ENCODE measurements around the gene HNMT. TPM values are rescaled to one million over a fixed set of nuclear protein-coding genes. Genes with fewer than 3 reads are reported as not detected.

Gene HNMT
- total and polyA plus RNA-seq, 7 donors, result 29.9 to 124 (median 59.2) TPM

- TF ChIP-seq EP300 (IDR thresholded peaks at IDR 0.05), result no peak
- no peak for TF ChIP-seq POLR2A (IDR thresholded peaks at IDR 0.05)
- TF ChIP-seq, protein P1, sequence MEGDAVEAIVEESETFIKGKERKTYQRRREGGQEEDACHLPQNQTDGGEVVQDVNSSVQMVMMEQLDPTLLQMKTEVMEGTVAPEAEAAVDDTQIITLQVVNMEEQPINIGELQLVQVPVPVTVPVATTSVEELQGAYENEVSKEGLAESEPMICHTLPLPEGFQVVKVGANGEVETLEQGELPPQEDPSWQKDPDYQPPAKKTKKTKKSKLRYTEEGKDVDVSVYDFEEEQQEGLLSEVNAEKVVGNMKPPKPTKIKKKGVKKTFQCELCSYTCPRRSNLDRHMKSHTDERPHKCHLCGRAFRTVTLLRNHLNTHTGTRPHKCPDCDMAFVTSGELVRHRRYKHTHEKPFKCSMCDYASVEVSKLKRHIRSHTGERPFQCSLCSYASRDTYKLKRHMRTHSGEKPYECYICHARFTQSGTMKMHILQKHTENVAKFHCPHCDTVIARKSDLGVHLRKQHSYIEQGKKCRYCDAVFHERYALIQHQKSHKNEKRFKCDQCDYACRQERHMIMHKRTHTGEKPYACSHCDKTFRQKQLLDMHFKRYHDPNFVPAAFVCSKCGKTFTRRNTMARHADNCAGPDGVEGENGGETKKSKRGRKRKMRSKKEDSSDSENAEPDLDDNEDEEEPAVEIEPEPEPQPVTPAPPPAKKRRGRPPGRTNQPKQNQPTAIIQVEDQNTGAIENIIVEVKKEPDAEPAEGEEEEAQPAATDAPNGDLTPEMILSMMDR (IDR thresholded peaks at IDR 0.05), result no peak
- no peak for TF ChIP-seq POLR2AphosphoS5 (IDR thresholded peaks at IDR 0.05)
- H3K27ac ChIP-seq, result no peak overlapping the region
- H3K9me3 ChIP-seq, result no peaks in the 10 kb centered on the region
- 79 to 83% methylated on average over 1 of the region's 1 CpG for WGBS, 2 donors
- H3K4me3 ChIP-seq, result no peak overlapping the region
- no peaks in the 10 kb centered on the region for H3K4me1 ChIP-seq
- DNase-seq, result no peak
- peaks cover 0 to 46% (median 3%) of the 10 kb centered on the region in 4 donors for H3K36me3 ChIP-seq
- no peaks in the 10 kb centered on the region for H3K27me3 ChIP-seq
- intact Hi-C loops (cut with DNase I), result no loop called here
Observed at GRCh38 chr2:138003411-138003810, 39.1 kb downstream of the HNMT start.

- intact Hi-C loops (cut with DNase I), result no loop called here
- no peak for TF ChIP-seq POLR2A (IDR thresholded peaks at IDR 0.05)
- WGBS, 2 donors, result 93% methylated on average over 2 of the region's 2 CpGs
- H3K9me3 ChIP-seq, result no peaks in the 10 kb centered on the region
- H3K4me3 ChIP-seq, result no peak overlapping the region
- peaks cover 0 to 56% (median 1%) of the 10 kb centered on the region in 4 donors for H3K36me3 ChIP-seq
- no peak overlapping the region for H3K27ac ChIP-seq
- no peaks in the 10 kb centered on the region for H3K27me3 ChIP-seq
- H3K4me1 ChIP-seq, result no peaks in the 10 kb centered on the region
- no peak for DNase-seq
Observed at GRCh38 chr2:138007431-138007830, 43.2 kb downstream of the HNMT start.

- WGBS, 2 donors, result 87 to 88% methylated on average over 1 of the region's 1 CpG
- H3K4me1 ChIP-seq, result no peaks in the 10 kb centered on the region
- intact Hi-C loops (cut with DNase I), result no loop called here
- H3K36me3 ChIP-seq, result peaks cover 0 to 47% (median 0%) of the 10 kb centered on the region in 4 donors
- H3K27ac ChIP-seq, result no peak overlapping the region
- no peak overlapping the region for H3K4me3 ChIP-seq
- no peaks in the 10 kb centered on the region for H3K27me3 ChIP-seq
- H3K9me3 ChIP-seq, result no peaks in the 10 kb centered on the region
- no peak for DNase-seq
- TF ChIP-seq EP300 (IDR thresholded peaks at IDR 0.05) (no peak), POLR2A (IDR thresholded peaks at IDR 0.05) (no peak), POLR2AphosphoS5 (IDR thresholded peaks at IDR 0.05) (no peak)
- TF ChIP-seq, protein P1 (IDR thresholded peaks at IDR 0.05), result no peak
Observed at GRCh38 chr2:138009622-138010021, 45.3 kb downstream of the HNMT start.

GRCh38 chr2:138010890-138011289, 46.6 kb downstream of the HNMT start:
- intact Hi-C loops (cut with DNase I), result no loop called here
- Histone ChIP-seq H3K4me3 (no peak overlapping the region), H3K27me3 (no peaks in the 10 kb centered on the region), H3K27ac (no peak overlapping the region), H3K4me1 (no peaks in the 10 kb centered on the region), H3K9me3 (no peaks in the 10 kb centered on the region), H3K36me3 (peaks cover 0 to 38% (median 0%) of the 10 kb centered on the region in 4 donors)
- TF ChIP-seq, protein P1 (IDR thresholded peaks at IDR 0.05), result no peak
- TF ChIP-seq POLR2AphosphoS5 (IDR thresholded peaks at IDR 0.05), result no peak
- no peak for TF ChIP-seq POLR2A (IDR thresholded peaks at IDR 0.05)
- TF ChIP-seq EP300 (IDR thresholded peaks at IDR 0.05), result no peak
- DNase-seq, result no peak
- WGBS, 2 donors, result 89 to 94% methylated on average over 4 of the region's 4 CpGs

DNA sequence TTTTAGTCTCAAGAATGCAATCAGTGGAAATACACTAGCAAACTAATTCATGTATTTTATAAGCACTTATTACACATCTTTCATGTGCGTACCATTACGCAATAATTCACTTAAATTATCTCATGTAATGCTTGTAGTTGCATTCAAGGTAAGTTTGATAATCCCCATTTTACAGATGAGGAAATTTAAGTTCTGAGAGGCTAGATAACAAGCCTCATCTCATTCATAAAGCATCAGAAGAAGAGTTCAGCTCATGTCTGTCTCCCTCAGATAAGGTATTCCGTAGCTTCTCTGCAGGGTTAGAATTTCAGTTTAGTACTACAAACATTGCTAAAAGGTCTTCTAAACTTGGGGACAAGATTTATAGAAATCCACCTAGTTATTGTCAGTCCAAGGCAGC, 47.8 kb downstream of the HNMT start:
- 95% methylated on average over 3 of the region's 3 CpGs for WGBS, 2 donors
- H3K4me1 ChIP-seq, result no peaks in the 10 kb centered on the region

More for the DNA sequence above, 47.8 kb downstream of the HNMT start:
- H3K27ac ChIP-seq, result no peak overlapping the region
- no peaks in the 10 kb centered on the region for H3K27me3 ChIP-seq
- intact Hi-C loops (cut with DNase I), result no loop called here
- no peak overlapping the region for H3K4me3 ChIP-seq
- TF ChIP-seq POLR2A (IDR thresholded peaks at IDR 0.05) (no peak), POLR2AphosphoS5 (IDR thresholded peaks at IDR 0.05) (no peak), EP300 (IDR thresholded peaks at IDR 0.05) (no peak)
- TF ChIP-seq, protein P1 (IDR thresholded peaks at IDR 0.05), result no peak
- H3K9me3 ChIP-seq, result no peaks in the 10 kb centered on the region
- no peak for DNase-seq
- H3K36me3 ChIP-seq, result peaks cover 0 to 28% (median 0%) of the 10 kb centered on the region in 4 donors
